Right ventricle myocardium superior (tissue), 1 donor: ENCODE data around the gene ZNF565. TPM values are rescaled to one million over a fixed set of nuclear protein-coding genes. Genes with fewer than 3 reads are reported as not detected.
"Not testable (repeated sequence)": the region's sequence is repeated elsewhere in the genome, so short reads cannot be mapped to it uniquely, and the experiment has no call there.

Experiments
- ATAC-seq: fragments of 200-7000 bp; cut with Tn5 transposase; one replicate; pipeline ENCODE4 v1.9.1; 2020; ENCODE audit warnings: mild to moderate bottlenecking; ENCODE audit not compliant: poor library complexity
- DNase-seq: peaks from one replicate; pipeline ENCODE4 v3.0.0-alpha.2; 2020
- intact Hi-C: fragments of 100-400 bp; cut with DNase I; formaldehyde crosslinking; loops from one replicate; pipeline ENCODE4 v1.11.2; 2022
- total RNA-seq: library from RNA; stranded (reverse); fragmentation: NEBNext Ultra II Directional; extraction: Animal tissue kit (Norgen Biotek cat#: 25700); gene quantifications from one replicate; pipeline ENCODE4 v1.2.1, GENCODE V29; 2021
- donor health status: DM: no; HTN: yes; CAD: no; lungs with severe emphysema.

Gene ZNF565
- total RNA-seq, 1 donor from 2014 or later: 3.9 TPM

- ATAC-seq: no peak
- intact Hi-C loops: no loop called here
These were observed 7.0 kb upstream of the ZNF565 start for GRCh38 chr19:36221474-36221873.

GRCh38 chr19:36215276-36216123, 1.0 kb upstream of the ZNF565 start:
- intact Hi-C loops: no loop called here

More at GRCh38 chr19:36221474-36221873, 7.0 kb upstream of the ZNF565 start:
- DNase-seq: no peak

GRCh38 chr19:36212895-36213294, 1.6 kb downstream of the ZNF565 start:
- ATAC-seq (no peak), DNase-seq (no peak)
- intact Hi-C loops: no loop called here

More at GRCh38 chr19:36215276-36216123, 1.0 kb upstream of the ZNF565 start:
- ATAC-seq (peak; percentile 3), DNase-seq (no peak)

- ATAC-seq (no peak), DNase-seq (no peak)
- intact Hi-C loops: no loop called here
These were observed 4.0 kb downstream of the ZNF565 start for GRCh38 chr19:36210497-36210896.

GRCh38 chr19:36209372-36209771, 5.1 kb downstream of the ZNF565 start:
- intact Hi-C loops: no loop called here
- DNase-seq: no peak
- ATAC-seq: no peak

GRCh38 chr19:36207605-36208252, 6.7 kb downstream of the ZNF565 start:
- intact Hi-C loops: no loop called here
- DNase-seq (no peak), ATAC-seq (no peak)

- ATAC-seq (no peak), DNase-seq (no peak)
- intact Hi-C loops: no loop called here
These were observed 11.2 kb downstream of the ZNF565 start for GRCh38 chr19:36203293-36203692.

GRCh38 chr19:36201684-36202083, 12.8 kb downstream of the ZNF565 start:
- ATAC-seq (no peak), DNase-seq (no peak)
- intact Hi-C loops: no loop called here

- DNase-seq: no peak
- ATAC-seq: no peak
- intact Hi-C loops: no loop called here
These were observed 16.3 kb downstream of the ZNF565 start for GRCh38 chr19:36198119-36198518.

GRCh38 chr19:36196249-36196648, 18.2 kb downstream of the ZNF565 start:
- intact Hi-C loops: no loop called here
- no peak for ATAC-seq

GRCh38 chr19:36186722-36187121, 27.7 kb downstream of the ZNF565 start:
- intact Hi-C loops, DNase-seq, ATAC-seq: not testable (repeated sequence)

More at GRCh38 chr19:36196249-36196648, 18.2 kb downstream of the ZNF565 start:
- DNase-seq: no peak

- DNase-seq (no peak), ATAC-seq (peak; percentile 94)
- intact Hi-C loops: no loop called here
These were observed 31.2 kb downstream of the ZNF565 start for GRCh38 chr19:36183245-36183628.

- intact Hi-C loops: no loop called here
- ATAC-seq (peak; percentile 10), DNase-seq (no peak)
These were observed 31.7 kb downstream of the ZNF565 start for GRCh38 chr19:36182612-36183244.

- DNase-seq, ATAC-seq, intact Hi-C loops: not testable (repeated sequence)
These were observed 35.4 kb downstream of the ZNF565 start for GRCh38 chr19:36179077-36179476.

- DNase-seq, ATAC-seq: not testable (repeated sequence)
- intact Hi-C loops: loop anchor here (5.0 kb wide), 1 partner anchor 112 kb away; no protein-coding TSS in a partner anchor
These were observed 40.6 kb downstream of the ZNF565 start for GRCh38 chr19:36173846-36174245.

GRCh38 chr19:36172852-36173251, 41.6 kb downstream of the ZNF565 start:
- DNase-seq: no peak
- intact Hi-C loops: loop anchor here (5.0 kb wide), 1 partner anchor 111 kb away; no protein-coding TSS in a partner anchor
- ATAC-seq: no peak

- intact Hi-C loops: no loop called here
- DNase-seq: no peak
These were observed 45.2 kb downstream of the ZNF565 start for GRCh38 chr19:36169084-36169760.

GRCh38 chr19:36163813-36164212, 50.7 kb downstream of the ZNF565 start:
- intact Hi-C loops: no loop called here
- no peak for DNase-seq
- no peak for ATAC-seq

More at GRCh38 chr19:36169084-36169760, 45.2 kb downstream of the ZNF565 start:
- peak; percentile 53 for ATAC-seq
